ENCODE data around the gene C1orf53.
"Not testable (repeated sequence)": the region's sequence is repeated elsewhere in the genome, so short reads cannot be mapped to it uniquely, and the experiment has no call there.

The C1orf53 gene

GRCh38 chr1:197902454-197903195, at the start of gene C1orf53:
Gene C1orf53, plus strand, starts transcription at chr1:197902630. Its CDS starts 20 bp downstream, at chr1:197902650.
- no peak for TF ChIP-seq CTCF (IDR thresholded peaks at IDR 0.05; ENCODE audit: control extremely low read depth, extremely low read depth, low read depth, missing control alignments)
- POLR2A ChIA-PET, result interaction anchor here (0.6 kb wide), 1 partner anchor 9 kb away, joined by 3 read pairs; no protein-coding TSS in a partner anchor
- CTCF ChIA-PET, result interaction anchor here (0.7 to 3.0 kb wide), 14 partner anchors 9 to 381 kb away, joined by 3 to 11 read pairs (median 4); no protein-coding TSS in a partner anchor
- DNase-seq (ENCODE audit: extremely low spot score), result peak; percentile 93

GRCh38 chr1:197855751-197856150, 46.7 kb upstream of the C1orf53 start:
- CTCF ChIA-PET, result interaction anchor here (1.4 kb wide), 1 partner anchor 13 kb away, joined by 3 read pairs; no protein-coding TSS in a partner anchor
- POLR2A ChIA-PET; DNase-seq (ENCODE audit: extremely low spot score): not testable (repeated sequence)

- POLR2A ChIA-PET, result no interaction called here
These were observed 45.0 kb upstream of the C1orf53 start for GRCh38 chr1:197857477-197857876.

GRCh38 chr1:197859024-197859423, 43.4 kb upstream of the C1orf53 start:
- ChIA-PET POLR2A (no interaction called here), CTCF (interaction anchor here (1.3 to 2.3 kb wide), 2 partner anchors 10 to 37 kb away, joined by 3 to 15 read pairs; no protein-coding TSS in a partner anchor)
- no peak for TF ChIP-seq CTCF (IDR thresholded peaks at IDR 0.05; ENCODE audit: control extremely low read depth, extremely low read depth, low read depth, missing control alignments)
- DNase-seq (ENCODE audit: extremely low spot score), result no peak

More at GRCh38 chr1:197857477-197857876, 45.0 kb upstream of the C1orf53 start:
- DNase-seq (ENCODE audit: extremely low spot score), result no peak
- CTCF ChIA-PET, result no interaction called here
- no peak for TF ChIP-seq CTCF (IDR thresholded peaks at IDR 0.05; ENCODE audit: control extremely low read depth, extremely low read depth, low read depth, missing control alignments)

GRCh38 chr1:197862221-197862620, 40.2 kb upstream of the C1orf53 start:
- DNase-seq (ENCODE audit: extremely low spot score), result no peak
- ChIA-PET CTCF (no interaction called here), POLR2A (no interaction called here)
- no peak for TF ChIP-seq CTCF (IDR thresholded peaks at IDR 0.05; ENCODE audit: control extremely low read depth, extremely low read depth, low read depth, missing control alignments)

- POLR2A ChIA-PET, result no interaction called here
- no peak for TF ChIP-seq CTCF (IDR thresholded peaks at IDR 0.05; ENCODE audit: control extremely low read depth, extremely low read depth, low read depth, missing control alignments)
- CTCF ChIA-PET, result no interaction called here
- no peak for DNase-seq (ENCODE audit: extremely low spot score)
These were observed 39.8 kb upstream of the C1orf53 start for GRCh38 chr1:197862671-197863070.

GRCh38 chr1:197865809-197866208, 36.6 kb upstream of the C1orf53 start:
- ChIA-PET POLR2A (no interaction called here), CTCF (no interaction called here)
- no peak for DNase-seq (ENCODE audit: extremely low spot score)
- no peak for TF ChIP-seq CTCF (IDR thresholded peaks at IDR 0.05; ENCODE audit: control extremely low read depth, extremely low read depth, low read depth, missing control alignments)
